Ishikawa (cell line): Measurements from ENCODE around the gene HSPA5.
A peak's percentile ranks its signal among the peaks of the same experiment; 100 is the strongest.

Experiments
- CEBPB ChIP-seq: IDR thresholded peaks from 2 replicates; pipeline ENCODE4 v1.6.1; 2012
- CREB1 ChIP-seq: IDR thresholded peaks from 2 replicates; pipeline ENCODE4 v1.6.1; 2012; ENCODE audit warnings: low read depth
- EGR1 ChIP-seq: IDR thresholded peaks from 2 replicates; pipeline ENCODE4 v1.6.1; 2012
- EP300 ChIP-seq: IDR thresholded peaks from 2 replicates; pipeline ENCODE4 v1.6.1; 2012; ENCODE audit warnings: borderline replicate concordance
- FOXM1 ChIP-seq: IDR thresholded peaks from 2 replicates; pipeline ENCODE4 v1.6.1; 2012; ENCODE audit warnings: low read depth, borderline replicate concordance
- MAX ChIP-seq: IDR thresholded peaks from 2 replicates; pipeline ENCODE4 v1.6.1; 2012
- NFIC ChIP-seq: IDR thresholded peaks from 2 replicates; pipeline ENCODE4 v1.6.1; 2012
- RAD21 ChIP-seq: IDR thresholded peaks from 2 replicates; pipeline ENCODE4 v1.6.1; 2012; ENCODE audit warnings: low read depth
- TAF1 ChIP-seq: IDR thresholded peaks from 2 replicates; pipeline ENCODE4 v1.6.1; 2012; ENCODE audit warnings: low read depth, mild to moderate bottlenecking
- TCF12 ChIP-seq: IDR thresholded peaks from 2 replicates; pipeline ENCODE4 v1.6.1; 2012; ENCODE audit warnings: low read depth
- TEAD4 ChIP-seq: IDR thresholded peaks from 2 replicates; pipeline ENCODE4 v1.6.1; 2012
- USF1 ChIP-seq: IDR thresholded peaks from 2 replicates; pipeline ENCODE4 v1.6.1; 2012
- YY1 ChIP-seq: IDR thresholded peaks from 2 replicates; pipeline ENCODE4 v1.6.1; 2012; ENCODE audit warnings: low read depth
- ZBTB7A ChIP-seq: IDR thresholded peaks from 2 replicates; pipeline ENCODE4 v1.6.1; 2012; ENCODE audit warnings: low read depth
- TF ChIP-seq, protein P1 (sequence below): IDR thresholded peaks from 2 replicates; pipeline ENCODE4 v1.6.1; 2012; ENCODE audit warnings: low read depth, mild to moderate bottlenecking

The HSPA5 gene

DNA sequence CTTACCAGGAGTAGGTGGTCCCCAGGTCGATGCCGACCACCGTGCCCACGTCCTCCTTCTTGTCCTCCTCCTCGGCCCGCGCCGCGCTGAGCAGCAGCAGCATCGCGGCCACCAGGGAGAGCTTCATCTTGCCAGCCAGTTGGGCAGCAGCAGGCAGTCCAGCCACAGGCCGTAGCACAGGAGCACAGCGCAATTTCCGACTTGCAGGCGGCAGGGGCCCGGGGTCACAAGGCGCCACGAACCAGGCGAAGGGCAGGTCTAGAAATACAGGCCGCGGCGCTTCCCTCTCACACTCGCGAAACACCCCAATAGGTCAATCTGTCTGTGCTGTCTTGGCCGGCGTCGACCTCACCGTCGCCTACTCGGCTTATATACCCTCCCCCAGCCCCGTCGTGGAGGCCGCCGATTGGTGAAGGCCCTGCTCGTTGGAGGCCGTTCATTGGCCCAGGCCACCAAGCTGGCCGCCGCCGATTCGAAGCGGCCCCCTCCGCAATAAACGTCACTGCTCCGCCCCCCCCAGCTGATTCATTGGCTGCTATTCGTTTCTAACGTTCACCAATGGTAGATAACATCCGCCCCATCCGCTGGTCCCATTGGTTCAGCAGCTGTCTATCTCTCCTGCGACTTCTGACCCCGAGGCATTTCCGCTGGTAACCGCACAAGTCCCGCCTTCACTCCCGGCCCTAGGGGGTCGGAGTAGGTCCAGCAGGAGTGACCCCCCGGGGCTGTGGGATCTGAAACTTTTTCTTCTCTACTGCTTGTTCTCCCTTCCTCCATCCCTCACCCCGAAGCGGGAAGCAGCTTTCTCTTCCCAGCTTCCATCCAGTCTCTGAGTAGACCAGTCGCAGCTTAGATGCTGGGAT is at the start of gene HSPA5:
Gene HSPA5, minus strand, starts transcription at position 344 of the 863 bp plus-strand sequence. Its CDS starts 217 bp downstream, at position 127.
- TF ChIP-seq FOXM1: peak; percentile 34; the same call in 1 of the 2 replicates
- no peak for TF ChIP-seq EGR1
- peak; percentile 87 for TF ChIP-seq TAF1
- peak; percentile 0; the same call in 1 of the 2 replicates for TF ChIP-seq MAX
- TF ChIP-seq CREB1: peak; percentile 91
- TF ChIP-seq NFIC: peak; percentile 6; the same call in 1 of the 2 replicates
- no peak for TF ChIP-seq TEAD4

- TF ChIP-seq NFIC (no peak), TAF1 (no peak), ZBTB7A (no peak), USF1 (no peak), TEAD4 (no peak)
Observed at GRCh38 chr9:125284855-125285254, 43.7 kb upstream of the HSPA5 start.

- TF ChIP-seq TEAD4: no peak
- no peak for TF ChIP-seq CREB1
- TF ChIP-seq YY1: no peak
- TF ChIP-seq NFIC: no peak
- TF ChIP-seq, protein P1, sequence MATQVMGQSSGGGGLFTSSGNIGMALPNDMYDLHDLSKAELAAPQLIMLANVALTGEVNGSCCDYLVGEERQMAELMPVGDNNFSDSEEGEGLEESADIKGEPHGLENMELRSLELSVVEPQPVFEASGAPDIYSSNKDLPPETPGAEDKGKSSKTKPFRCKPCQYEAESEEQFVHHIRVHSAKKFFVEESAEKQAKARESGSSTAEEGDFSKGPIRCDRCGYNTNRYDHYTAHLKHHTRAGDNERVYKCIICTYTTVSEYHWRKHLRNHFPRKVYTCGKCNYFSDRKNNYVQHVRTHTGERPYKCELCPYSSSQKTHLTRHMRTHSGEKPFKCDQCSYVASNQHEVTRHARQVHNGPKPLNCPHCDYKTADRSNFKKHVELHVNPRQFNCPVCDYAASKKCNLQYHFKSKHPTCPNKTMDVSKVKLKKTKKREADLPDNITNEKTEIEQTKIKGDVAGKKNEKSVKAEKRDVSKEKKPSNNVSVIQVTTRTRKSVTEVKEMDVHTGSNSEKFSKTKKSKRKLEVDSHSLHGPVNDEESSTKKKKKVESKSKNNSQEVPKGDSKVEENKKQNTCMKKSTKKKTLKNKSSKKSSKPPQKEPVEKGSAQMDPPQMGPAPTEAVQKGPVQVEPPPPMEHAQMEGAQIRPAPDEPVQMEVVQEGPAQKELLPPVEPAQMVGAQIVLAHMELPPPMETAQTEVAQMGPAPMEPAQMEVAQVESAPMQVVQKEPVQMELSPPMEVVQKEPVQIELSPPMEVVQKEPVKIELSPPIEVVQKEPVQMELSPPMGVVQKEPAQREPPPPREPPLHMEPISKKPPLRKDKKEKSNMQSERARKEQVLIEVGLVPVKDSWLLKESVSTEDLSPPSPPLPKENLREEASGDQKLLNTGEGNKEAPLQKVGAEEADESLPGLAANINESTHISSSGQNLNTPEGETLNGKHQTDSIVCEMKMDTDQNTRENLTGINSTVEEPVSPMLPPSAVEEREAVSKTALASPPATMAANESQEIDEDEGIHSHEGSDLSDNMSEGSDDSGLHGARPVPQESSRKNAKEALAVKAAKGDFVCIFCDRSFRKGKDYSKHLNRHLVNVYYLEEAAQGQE: no peak
- TF ChIP-seq FOXM1: no peak
- no peak for TF ChIP-seq TAF1
- no peak for TF ChIP-seq EP300
- TF ChIP-seq CEBPB: no peak
- no peak for TF ChIP-seq EGR1
- TF ChIP-seq TCF12: no peak
- TF ChIP-seq MAX: no peak
- no peak for TF ChIP-seq USF1
- no peak for TF ChIP-seq ZBTB7A
- TF ChIP-seq RAD21: no peak
Observed at GRCh38 chr9:125280945-125281344, 39.8 kb upstream of the HSPA5 start.

- TF ChIP-seq TEAD4: no peak
- TF ChIP-seq ZBTB7A: no peak
- TF ChIP-seq RAD21: no peak
- TF ChIP-seq FOXM1: no peak
- TF ChIP-seq CEBPB: no peak
- TF ChIP-seq EP300: no peak
- TF ChIP-seq, protein P1: no peak
- no peak for TF ChIP-seq EGR1
- TF ChIP-seq USF1: no peak
- no peak for TF ChIP-seq YY1
- TF ChIP-seq CREB1: no peak
- no peak for TF ChIP-seq TCF12
- TF ChIP-seq TAF1: no peak
- TF ChIP-seq MAX: no peak
- TF ChIP-seq NFIC: no peak
Observed at GRCh38 chr9:125277411-125277810, 36.3 kb upstream of the HSPA5 start.

DNA sequence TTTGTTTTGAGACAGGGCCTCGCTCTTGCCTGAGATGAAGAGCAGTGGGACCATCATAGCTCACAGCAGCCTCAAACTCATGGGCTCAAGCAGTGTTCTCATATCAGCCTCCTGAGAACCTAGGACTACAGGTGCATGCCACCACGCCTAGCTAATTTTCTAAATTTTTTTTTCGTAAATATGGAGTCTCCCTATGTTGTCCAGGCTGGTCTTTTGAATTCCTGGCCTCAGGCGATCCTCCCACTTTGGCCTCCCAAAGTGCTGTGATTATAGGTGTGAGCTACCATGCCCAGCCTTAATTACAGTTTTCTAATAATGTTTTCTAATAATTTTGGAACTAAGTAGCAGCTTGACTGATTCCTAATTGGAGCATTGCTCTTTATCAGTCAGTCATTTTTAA is 35.6 kb upstream of the HSPA5 start:
- no peak for TF ChIP-seq CREB1
- TF ChIP-seq CEBPB: no peak
- no peak for TF ChIP-seq USF1
- TF ChIP-seq ZBTB7A: no peak
- no peak for TF ChIP-seq FOXM1
- TF ChIP-seq NFIC: no peak
- TF ChIP-seq EP300: no peak
- TF ChIP-seq, protein P1: no peak
- no peak for TF ChIP-seq EGR1
- no peak for TF ChIP-seq TAF1
- no peak for TF ChIP-seq TEAD4
- TF ChIP-seq MAX: no peak
- no peak for TF ChIP-seq TCF12
- no peak for TF ChIP-seq YY1
- TF ChIP-seq RAD21: no peak
